ENCODE results near the gene CSNK1D.

The CSNK1D gene

GRCh38 chr17:82299452-82299851 is 26.0 kb upstream of the CSNK1D start:
- no peaks in the 10 kb centered on the region for H3K9me3 ChIP-seq (ENCODE audit: control insufficient read depth, insufficient read depth, low read depth, low read length)
- H3K36me3 ChIP-seq (ENCODE audit: control insufficient read depth in 2 of 2, insufficient read depth in 1 of 2, low read length in 2 of 2): no peaks in the 10 kb centered on the region
- ChIA-PET POLR2A (no interaction called here), CTCF (interaction anchor here (0.5 to 2.3 kb wide), 9 partner anchors 14 to 907 kb away, joined by 3 to 11 read pairs (median 4); no protein-coding TSS in a partner anchor)
- TF ChIP-seq ZSCAN30 (tag by site-specific recombination; IDR thresholded peaks at IDR 0.05) (no peak), ZNF544 (tag by site-specific recombination; IDR thresholded peaks at IDR 0.05) (no peak), ZNF585B (tag by site-specific recombination; IDR thresholded peaks at IDR 0.05) (no peak), ZNF660 (tag by site-specific recombination; IDR thresholded peaks at IDR 0.05) (no peak), PRDM2 (tag by site-specific recombination; IDR thresholded peaks at IDR 0.05; ENCODE audit: borderline replicate concordance) (no peak), ZNF335 (tag by site-specific recombination; conservative IDR thresholded peaks at IDR 0.05) (no peak), ZNF175 (tag by site-specific recombination; IDR thresholded peaks at IDR 0.05) (no peak), ZBTB1 (tag by site-specific recombination; IDR thresholded peaks at IDR 0.05) (no peak)
- TF ChIP-seq, protein P1, sequence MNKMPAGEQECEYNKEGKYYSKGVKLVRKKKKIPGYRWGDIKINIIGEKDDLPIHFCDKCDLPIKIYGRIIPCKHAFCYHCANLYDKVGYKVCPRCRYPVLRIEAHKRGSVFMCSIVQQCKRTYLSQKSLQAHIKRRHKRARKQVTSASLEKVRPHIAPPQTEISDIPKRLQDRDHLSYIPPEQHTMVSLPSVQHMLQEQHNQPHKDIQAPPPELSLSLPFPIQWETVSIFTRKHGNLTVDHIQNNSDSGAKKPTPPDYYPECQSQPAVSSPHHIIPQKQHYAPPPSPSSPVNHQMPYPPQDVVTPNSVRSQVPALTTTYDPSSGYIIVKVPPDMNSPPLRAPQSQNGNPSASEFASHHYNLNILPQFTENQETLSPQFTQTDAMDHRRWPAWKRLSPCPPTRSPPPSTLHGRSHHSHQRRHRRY (tag by site-specific recombination; IDR thresholded peaks at IDR 0.05): no peak
- TF ChIP-seq, protein P2, sequence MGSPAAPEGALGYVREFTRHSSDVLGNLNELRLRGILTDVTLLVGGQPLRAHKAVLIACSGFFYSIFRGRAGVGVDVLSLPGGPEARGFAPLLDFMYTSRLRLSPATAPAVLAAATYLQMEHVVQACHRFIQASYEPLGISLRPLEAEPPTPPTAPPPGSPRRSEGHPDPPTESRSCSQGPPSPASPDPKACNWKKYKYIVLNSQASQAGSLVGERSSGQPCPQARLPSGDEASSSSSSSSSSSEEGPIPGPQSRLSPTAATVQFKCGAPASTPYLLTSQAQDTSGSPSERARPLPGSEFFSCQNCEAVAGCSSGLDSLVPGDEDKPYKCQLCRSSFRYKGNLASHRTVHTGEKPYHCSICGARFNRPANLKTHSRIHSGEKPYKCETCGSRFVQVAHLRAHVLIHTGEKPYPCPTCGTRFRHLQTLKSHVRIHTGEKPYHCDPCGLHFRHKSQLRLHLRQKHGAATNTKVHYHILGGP (tag by site-specific recombination; IDR thresholded peaks at IDR 0.05): no peak
- H3K4me1 ChIP-seq (ENCODE audit: control insufficient read depth, insufficient read depth, low read length): peaks cover 13% of the 10 kb centered on the region
- no peak overlapping the region for H3K4me3 ChIP-seq (ENCODE audit: low read depth, low read length)
- no peak overlapping the region for H3K27ac ChIP-seq (ENCODE audit: extremely low read depth, low read depth, low read length)

- no peak for TF ChIP-seq ZNF433 (tag by site-specific recombination; IDR thresholded peaks at IDR 0.05; ENCODE audit: low read depth)
- no peak for TF ChIP-seq KLF16 (tag by site-specific recombination; IDR thresholded peaks at IDR 0.05)
- TF ChIP-seq ZNF624 (tag by site-specific recombination; IDR thresholded peaks at IDR 0.05): no peak
- TF ChIP-seq WT1 (tag by site-specific recombination; IDR thresholded peaks at IDR 0.05): no peak
- no peak for TF ChIP-seq ZNF10 (tag by site-specific recombination; IDR thresholded peaks at IDR 0.05)
- no peak for TF ChIP-seq ZNF169 (tag by site-specific recombination; IDR thresholded peaks at IDR 0.05)
- TF ChIP-seq ZNF521 (tag by site-specific recombination; IDR thresholded peaks at IDR 0.05): no peak
- H3K9me3 ChIP-seq (ENCODE audit: control insufficient read depth, insufficient read depth, low read depth, low read length): no peaks in the 10 kb centered on the region
- ChIA-PET POLR2A (interaction anchor here (0.5 to 3.4 kb wide), 7 partner anchors 7 to 84 kb away, joined by 3 to 15 read pairs (median 3); partner anchors contain the start of gene CSNK1D), CTCF (interaction anchor here (0.5 to 1.8 kb wide), 9 partner anchors 15 to 907 kb away, joined by 3 to 9 read pairs (median 4); no protein-coding TSS in a partner anchor)
- no peak overlapping the region for H3K4me3 ChIP-seq (ENCODE audit: low read depth, low read length)
- peaks cover 13% of the 10 kb centered on the region for H3K4me1 ChIP-seq (ENCODE audit: control insufficient read depth, insufficient read depth, low read length)
- peak overlapping the region; percentile 55; the same call in 1 of the 2 replicates for H3K27ac ChIP-seq (ENCODE audit: extremely low read depth, low read depth, low read length)
- no peaks in the 10 kb centered on the region for H3K36me3 ChIP-seq (ENCODE audit: control insufficient read depth in 2 of 2, insufficient read depth in 1 of 2, low read length in 2 of 2)
Measured at GRCh38 chr17:82298538-82299421, 25.3 kb upstream of the CSNK1D start.
